SK-N-SH treated with all-trans-retinoic acid at 6 μM for 48 hours (cell line): ENCODE measurements around the gene CPHXL2.

Experiments
- ARNTL ChIP-seq: fragments of 450-650 bp; formaldehyde crosslinking; IDR thresholded peaks from 2 replicates; pipeline ENCODE4 v1.5.0; 2020; ENCODE audit warnings: low read depth, mild to moderate bottlenecking, moderate library complexity, borderline replicate concordance
- CREB5 ChIP-seq: fragments of 250-450 bp; sonication (Bioruptor Pico); IDR thresholded peaks from 2 replicates; pipeline ENCODE4 v1.5.1; 2020; ENCODE audit warnings: low read depth, mild to moderate bottlenecking, moderate library complexity
- ESRRG ChIP-seq: fragments of 250-450 bp; sonication (Bioruptor Pico); IDR thresholded peaks from 2 replicates; pipeline ENCODE4 v1.6.1; 2021; ENCODE audit warnings: mild to moderate bottlenecking
- POU6F1 ChIP-seq: fragments of 250-450 bp; sonication (Bioruptor Pico); IDR thresholded peaks from 2 replicates; pipeline ENCODE4 v1.8.0; 2021; ENCODE audit warnings: low read depth, mild to moderate bottlenecking, moderate library complexity, borderline replicate concordance
- PPARA ChIP-seq: fragments of 250-450 bp; sonication (Bioruptor Pico); IDR thresholded peaks from 2 replicates; pipeline ENCODE4 v1.5.0; 2020; ENCODE audit warnings: mild to moderate bottlenecking, borderline replicate concordance
- RARB ChIP-seq: fragments of 250-450 bp; sonication (Bioruptor Pico); IDR thresholded peaks from 2 replicates; pipeline ENCODE4 v1.8.0; 2021; ENCODE audit warnings: mild to moderate bottlenecking, moderate library complexity
- SNAI2 ChIP-seq: fragments of 250-450 bp; sonication (Bioruptor Pico); IDR thresholded peaks from 2 replicates; pipeline ENCODE4 v1.5.0; 2020; ENCODE audit warnings: mild to moderate bottlenecking, moderate library complexity
- TCF4 ChIP-seq: fragments of 250-450 bp; sonication (Bioruptor Pico); IDR thresholded peaks from 2 replicates; pipeline ENCODE4 v1.8.0; 2021; ENCODE audit warnings: mild to moderate bottlenecking, moderate library complexity, borderline replicate concordance
- TOX ChIP-seq: fragments of 250-450 bp; sonication (Bioruptor Pico); IDR thresholded peaks from 2 replicates; pipeline ENCODE4 v1.8.0; 2021; ENCODE audit warnings: mild to moderate bottlenecking, moderate library complexity, borderline replicate concordance
- ZFP3 ChIP-seq: fragments of 250-450 bp; sonication (Bioruptor Pico); IDR thresholded peaks from 2 replicates; pipeline ENCODE4 v1.5.0; 2020; ENCODE audit warnings: mild to moderate bottlenecking, moderate library complexity
- ZFP30 ChIP-seq: fragments of 450-650 bp; formaldehyde crosslinking; IDR thresholded peaks from 2 replicates; pipeline ENCODE4 v1.5.0; 2022; ENCODE audit warnings: mild to moderate bottlenecking, moderate library complexity
- ZNF8 ChIP-seq: fragments of 450-650 bp; formaldehyde crosslinking; IDR thresholded peaks from 2 replicates; pipeline ENCODE4 v1.5.0; 2020; ENCODE audit warnings: mild to moderate bottlenecking, moderate library complexity
- TF ChIP-seq, protein P1 (sequence below): fragments of 250-450 bp; sonication (Bioruptor Pico); IDR thresholded peaks from 2 replicates; pipeline ENCODE4 v1.8.0; 2020; ENCODE audit warnings: mild to moderate bottlenecking, moderate library complexity, borderline replicate concordance
- TF ChIP-seq, protein P2 (sequence below): fragments of 250-450 bp; sonication (Bioruptor Pico); IDR thresholded peaks from 2 replicates; pipeline ENCODE4 v1.5.1; 2021; ENCODE audit warnings: mild to moderate bottlenecking, moderate library complexity

DNA sequence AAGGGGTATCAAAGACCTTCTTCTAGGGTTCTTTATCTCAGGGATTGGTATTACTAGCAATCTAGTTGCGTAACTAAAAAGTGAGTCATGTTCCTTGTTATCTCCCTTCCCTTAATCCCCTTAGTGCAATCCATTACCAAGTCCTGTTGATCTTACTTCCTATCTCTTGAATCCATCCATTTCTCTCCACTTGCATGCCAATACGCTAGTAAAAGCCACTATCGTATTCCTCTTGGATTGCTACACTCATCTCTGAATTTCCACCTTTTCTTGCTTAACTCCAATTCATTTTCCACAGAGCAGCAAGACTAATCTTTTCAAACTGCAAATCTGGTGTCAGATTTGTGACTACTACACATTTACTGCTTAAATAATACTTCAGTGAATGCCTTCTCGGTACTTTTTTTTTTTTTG is 51.9 kb downstream of the CPHXL2 start:
- TF ChIP-seq, protein P1, sequence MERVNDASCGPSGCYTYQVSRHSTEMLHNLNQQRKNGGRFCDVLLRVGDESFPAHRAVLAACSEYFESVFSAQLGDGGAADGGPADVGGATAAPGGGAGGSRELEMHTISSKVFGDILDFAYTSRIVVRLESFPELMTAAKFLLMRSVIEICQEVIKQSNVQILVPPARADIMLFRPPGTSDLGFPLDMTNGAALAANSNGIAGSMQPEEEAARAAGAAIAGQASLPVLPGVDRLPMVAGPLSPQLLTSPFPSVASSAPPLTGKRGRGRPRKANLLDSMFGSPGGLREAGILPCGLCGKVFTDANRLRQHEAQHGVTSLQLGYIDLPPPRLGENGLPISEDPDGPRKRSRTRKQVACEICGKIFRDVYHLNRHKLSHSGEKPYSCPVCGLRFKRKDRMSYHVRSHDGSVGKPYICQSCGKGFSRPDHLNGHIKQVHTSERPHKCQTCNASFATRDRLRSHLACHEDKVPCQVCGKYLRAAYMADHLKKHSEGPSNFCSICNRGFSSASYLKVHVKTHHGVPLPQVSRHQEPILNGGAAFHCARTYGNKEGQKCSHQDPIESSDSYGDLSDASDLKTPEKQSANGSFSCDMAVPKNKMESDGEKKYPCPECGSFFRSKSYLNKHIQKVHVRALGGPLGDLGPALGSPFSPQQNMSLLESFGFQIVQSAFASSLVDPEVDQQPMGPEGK = no peak
- no peak for TF ChIP-seq POU6F1 (CRISPR knock-in tag)
- TF ChIP-seq PPARA = no peak
- no peak for TF ChIP-seq TCF4 (CRISPR knock-in tag)
- no peak for TF ChIP-seq RARB (CRISPR knock-in tag)
- no peak for TF ChIP-seq SNAI2
- TF ChIP-seq ESRRG = no peak
- no peak for TF ChIP-seq CREB5 (CRISPR knock-in tag)
- TF ChIP-seq, protein P2, sequence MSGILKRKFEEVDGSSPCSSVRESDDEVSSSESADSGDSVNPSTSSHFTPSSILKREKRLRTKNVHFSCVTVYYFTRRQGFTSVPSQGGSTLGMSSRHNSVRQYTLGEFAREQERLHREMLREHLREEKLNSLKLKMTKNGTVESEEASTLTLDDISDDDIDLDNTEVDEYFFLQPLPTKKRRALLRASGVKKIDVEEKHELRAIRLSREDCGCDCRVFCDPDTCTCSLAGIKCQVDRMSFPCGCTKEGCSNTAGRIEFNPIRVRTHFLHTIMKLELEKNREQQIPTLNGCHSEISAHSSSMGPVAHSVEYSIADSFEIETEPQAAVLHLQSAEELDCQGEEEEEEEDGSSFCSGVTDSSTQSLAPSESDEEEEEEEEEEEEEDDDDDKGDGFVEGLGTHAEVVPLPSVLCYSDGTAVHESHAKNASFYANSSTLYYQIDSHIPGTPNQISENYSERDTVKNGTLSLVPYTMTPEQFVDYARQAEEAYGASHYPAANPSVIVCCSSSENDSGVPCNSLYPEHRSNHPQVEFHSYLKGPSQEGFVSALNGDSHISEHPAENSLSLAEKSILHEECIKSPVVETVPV (CRISPR knock-in tag) = no peak
- no peak for TF ChIP-seq ZFP3 (CRISPR knock-in tag)
- no peak for TF ChIP-seq ARNTL (CRISPR knock-in tag)
- TF ChIP-seq TOX (CRISPR knock-in tag) = no peak
- no peak for TF ChIP-seq ZNF8 (CRISPR knock-in tag)
- TF ChIP-seq ZFP30 (CRISPR knock-in tag) = no peak
